ENCODE data around the gene PDZD8. TPM values are rescaled to one million over a fixed set of nuclear protein-coding genes. Genes with fewer than 3 reads are reported as not detected.

The PDZD8 gene
- polyA plus RNA-seq (2013, experiment 1 of 4) = 15.6 TPM
- 16.4 TPM for polyA plus RNA-seq (2013, experiment 2 of 4)
- polyA plus RNA-seq (2013, experiment 3 of 4) = 16.5 TPM
- polyA plus RNA-seq (2013, experiment 4 of 4) = 17.5 TPM

DNA sequence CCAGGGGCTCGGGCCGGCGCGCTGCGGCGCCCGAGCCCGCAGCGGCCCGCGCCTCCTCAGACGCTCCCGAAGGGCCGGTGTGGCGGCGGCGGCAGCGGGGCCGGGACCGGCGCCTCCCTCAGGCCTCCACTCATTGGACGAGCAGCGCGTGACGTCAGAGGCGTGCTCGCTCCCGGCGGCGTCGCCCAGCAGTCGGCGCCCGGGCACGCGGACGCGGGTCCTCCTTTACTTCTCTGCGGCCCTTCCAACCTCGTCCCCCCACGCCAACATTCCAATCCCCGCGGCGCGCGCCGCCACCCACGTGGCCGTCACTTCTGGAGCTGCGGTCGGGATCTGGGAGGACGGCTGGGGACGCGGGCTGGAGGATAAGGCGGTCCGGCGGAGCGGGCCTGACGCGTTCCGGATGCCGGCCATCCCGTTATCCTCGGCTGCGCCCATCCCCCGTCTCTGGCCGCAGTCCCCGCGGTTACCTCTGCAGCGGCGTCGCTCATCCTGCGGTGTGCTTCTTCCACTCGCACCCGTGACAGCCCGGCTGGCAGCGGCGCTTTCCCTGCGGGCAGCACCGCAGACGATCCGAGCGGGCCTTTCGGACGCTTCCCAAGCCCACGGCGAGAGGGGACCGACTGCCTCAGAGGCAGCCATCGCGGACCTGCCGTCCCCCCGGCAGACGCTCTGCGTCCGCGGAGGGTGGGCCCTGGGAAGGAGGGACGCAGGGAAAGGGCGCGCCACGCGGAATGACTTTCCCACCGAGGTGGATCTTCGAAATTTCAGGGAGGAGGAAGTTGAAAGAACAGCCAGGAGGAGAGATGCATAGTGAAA lies at the start of gene PDZD8:
TSS of gene PDZD8 (minus strand) at position 81 of the 819 bp plus-strand sequence. CDS start 213 bp downstream, outside the sequence.
- H3K9me3 ChIP-seq (ENCODE audit: control insufficient read depth, low read length) = no peaks in the 10 kb centered on the region
- H3K27ac ChIP-seq (ENCODE audit: insufficient read depth, low read depth, low read length, poor library complexity, severe bottlenecking) = peak within 1 kb of the TSS; percentile 30
- no peaks in the 10 kb centered on the region for H3K36me3 ChIP-seq (ENCODE audit: control insufficient read depth, insufficient read depth, low read length)
- peak within 1 kb of the TSS; percentile 92 for H3K4me3 ChIP-seq (ENCODE audit: insufficient read depth, low read depth, low read length)
- peaks cover 4% of the 10 kb centered on the region for H3K4me1 ChIP-seq (ENCODE audit: control insufficient read depth, insufficient read depth, low read length)
- peaks cover 52% of the 10 kb centered on the region for H3K27me3 ChIP-seq (ENCODE audit: control insufficient read depth, insufficient read depth, low read length, poor library complexity, severe bottlenecking)
- 0% methylated on average over 103 of the region's 103 CpGs for WGBS, 2 experiments

- Histone ChIP-seq H3K4me1 (ENCODE audit: control insufficient read depth, insufficient read depth, low read length) (peaks cover 7% of the 10 kb centered on the region), H3K36me3 (ENCODE audit: control insufficient read depth, insufficient read depth, low read length) (no peaks in the 10 kb centered on the region), H3K4me3 (ENCODE audit: insufficient read depth, low read depth, low read length) (no peak overlapping the region), H3K27me3 (ENCODE audit: control insufficient read depth, insufficient read depth, low read length, poor library complexity, severe bottlenecking) (no peaks in the 10 kb centered on the region), H3K27ac (ENCODE audit: insufficient read depth, low read depth, low read length, poor library complexity, severe bottlenecking) (no peak overlapping the region), H3K9me3 (ENCODE audit: control insufficient read depth, low read length) (no peaks in the 10 kb centered on the region)
- 94 to 99% methylated on average over 6 of the region's 6 CpGs for WGBS, 2 experiments
These were observed 48.9 kb upstream of the PDZD8 start for GRCh38 chr10:117424171-117424570.

DNA sequence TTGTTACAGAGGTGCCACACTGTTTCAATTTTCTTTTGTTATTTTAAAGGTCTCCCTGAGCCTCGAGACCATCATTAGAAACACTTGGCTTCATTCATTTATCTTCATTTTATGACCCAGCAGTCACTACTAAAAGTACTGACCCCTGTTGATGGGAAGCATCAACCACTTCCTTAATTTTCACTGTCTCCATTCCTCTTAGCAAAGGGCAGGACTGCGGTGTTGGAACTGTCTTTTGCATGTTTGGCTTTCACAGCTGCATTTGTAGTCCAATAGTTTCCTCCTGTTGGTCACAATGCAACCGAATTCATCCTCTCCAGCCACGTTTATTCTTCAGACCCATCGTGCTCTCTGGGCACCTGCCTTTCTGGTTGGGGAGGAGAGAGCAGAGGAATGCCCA lies 46.7 kb upstream of the PDZD8 start:
- H3K4me1 ChIP-seq (ENCODE audit: control insufficient read depth, insufficient read depth, low read length) = peaks cover 7% of the 10 kb centered on the region
- no peaks in the 10 kb centered on the region for H3K36me3 ChIP-seq (ENCODE audit: control insufficient read depth, insufficient read depth, low read length)
- H3K27ac ChIP-seq (ENCODE audit: insufficient read depth, low read depth, low read length, poor library complexity, severe bottlenecking) = no peak overlapping the region
- H3K4me3 ChIP-seq (ENCODE audit: insufficient read depth, low read depth, low read length) = no peak overlapping the region
- no peaks in the 10 kb centered on the region for H3K27me3 ChIP-seq (ENCODE audit: control insufficient read depth, insufficient read depth, low read length, poor library complexity, severe bottlenecking)
- H3K9me3 ChIP-seq (ENCODE audit: control insufficient read depth, low read length) = no peaks in the 10 kb centered on the region
- WGBS, 2 experiments = 92% methylated on average over 5 of the region's 5 CpGs

- 92 to 93% methylated on average over 5 of the region's 5 CpGs for WGBS, 2 experiments
These were observed 45.5 kb upstream of the PDZD8 start for GRCh38 chr10:117420768-117421167.

GRCh38 chr10:117419921-117420320 lies 44.7 kb upstream of the PDZD8 start:
- H3K27ac ChIP-seq (ENCODE audit: insufficient read depth, low read depth, low read length, poor library complexity, severe bottlenecking) = no peak overlapping the region
- H3K4me3 ChIP-seq (ENCODE audit: insufficient read depth, low read depth, low read length) = no peak overlapping the region
- H3K4me1 ChIP-seq (ENCODE audit: control insufficient read depth, insufficient read depth, low read length) = peaks cover 2% of the 10 kb centered on the region
- no peaks in the 10 kb centered on the region for H3K27me3 ChIP-seq (ENCODE audit: control insufficient read depth, insufficient read depth, low read length, poor library complexity, severe bottlenecking)
- no peaks in the 10 kb centered on the region for H3K9me3 ChIP-seq (ENCODE audit: control insufficient read depth, low read length)
- WGBS, 2 experiments = 91 to 97% methylated on average over 5 of the region's 5 CpGs
- H3K36me3 ChIP-seq (ENCODE audit: control insufficient read depth, insufficient read depth, low read length) = no peaks in the 10 kb centered on the region

More at GRCh38 chr10:117420768-117421167, 45.5 kb upstream of the PDZD8 start:
- no peaks in the 10 kb centered on the region for H3K36me3 ChIP-seq (ENCODE audit: control insufficient read depth, insufficient read depth, low read length)
- peaks cover 7% of the 10 kb centered on the region for H3K4me1 ChIP-seq (ENCODE audit: control insufficient read depth, insufficient read depth, low read length)
- no peaks in the 10 kb centered on the region for H3K27me3 ChIP-seq (ENCODE audit: control insufficient read depth, insufficient read depth, low read length, poor library complexity, severe bottlenecking)
- no peak overlapping the region for H3K4me3 ChIP-seq (ENCODE audit: insufficient read depth, low read depth, low read length)
- no peaks in the 10 kb centered on the region for H3K9me3 ChIP-seq (ENCODE audit: control insufficient read depth, low read length)
- H3K27ac ChIP-seq (ENCODE audit: insufficient read depth, low read depth, low read length, poor library complexity, severe bottlenecking) = no peak overlapping the region

- no peaks in the 10 kb centered on the region for H3K27me3 ChIP-seq (ENCODE audit: control insufficient read depth, insufficient read depth, low read length, poor library complexity, severe bottlenecking)
- no peaks in the 10 kb centered on the region for H3K4me1 ChIP-seq (ENCODE audit: control insufficient read depth, insufficient read depth, low read length)
- no peak overlapping the region for H3K27ac ChIP-seq (ENCODE audit: insufficient read depth, low read depth, low read length, poor library complexity, severe bottlenecking)
- H3K4me3 ChIP-seq (ENCODE audit: insufficient read depth, low read depth, low read length) = no peak overlapping the region
- no peaks in the 10 kb centered on the region for H3K36me3 ChIP-seq (ENCODE audit: control insufficient read depth, insufficient read depth, low read length)
- H3K9me3 ChIP-seq (ENCODE audit: control insufficient read depth, low read length) = no peaks in the 10 kb centered on the region
- WGBS, 2 experiments = 75 to 76% methylated on average over 2 of the region's 2 CpGs
These were observed 43.9 kb upstream of the PDZD8 start for GRCh38 chr10:117419159-117419558.

DNA sequence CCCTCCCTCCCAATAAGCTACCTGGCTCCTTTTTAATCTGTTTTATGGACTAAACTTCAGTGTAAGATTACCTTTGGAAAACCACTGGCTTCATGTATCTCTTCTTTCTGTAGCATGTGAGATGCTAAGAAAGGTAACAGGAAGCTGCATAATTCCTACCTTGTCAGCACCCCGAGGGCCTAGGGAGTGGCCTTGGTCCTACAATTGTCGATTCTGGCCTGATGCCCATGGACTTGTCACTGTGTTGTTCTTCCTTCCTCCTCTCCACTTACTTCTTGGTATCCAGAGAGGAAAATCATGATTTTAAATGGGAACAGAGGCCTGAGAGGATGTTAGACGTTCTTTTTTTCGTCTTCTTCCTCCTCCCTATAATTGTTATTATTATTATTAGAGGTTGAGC lies 42.9 kb upstream of the PDZD8 start:
- Histone ChIP-seq H3K27ac (ENCODE audit: insufficient read depth, low read depth, low read length, poor library complexity, severe bottlenecking) (no peak overlapping the region), H3K27me3 (ENCODE audit: control insufficient read depth, insufficient read depth, low read length, poor library complexity, severe bottlenecking) (no peaks in the 10 kb centered on the region), H3K4me3 (ENCODE audit: insufficient read depth, low read depth, low read length) (no peak overlapping the region), H3K4me1 (ENCODE audit: control insufficient read depth, insufficient read depth, low read length) (no peaks in the 10 kb centered on the region), H3K36me3 (ENCODE audit: control insufficient read depth, insufficient read depth, low read length) (no peaks in the 10 kb centered on the region), H3K9me3 (ENCODE audit: control insufficient read depth, low read length) (no peaks in the 10 kb centered on the region)
- WGBS, 2 experiments = 92 to 93% methylated on average over 2 of the region's 4 CpGs

DNA sequence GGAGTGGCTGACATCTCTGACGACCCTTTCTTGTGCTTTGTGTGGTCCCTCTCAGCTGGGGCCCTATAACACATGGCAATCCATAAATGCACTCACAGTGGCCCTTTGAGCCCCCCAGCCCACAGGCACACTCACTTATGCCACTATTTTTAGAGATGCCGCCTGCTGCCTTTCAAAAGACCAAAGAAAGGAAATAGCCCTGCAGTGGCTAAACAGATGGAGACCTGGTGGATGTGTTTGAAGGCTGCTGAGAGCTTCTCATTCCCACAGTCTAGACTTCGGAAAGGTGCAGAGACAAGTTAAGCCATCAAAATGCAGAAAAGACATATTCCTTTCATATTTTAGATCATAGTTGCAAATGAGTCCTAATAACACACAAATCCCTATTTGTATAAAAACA lies 42.0 kb upstream of the PDZD8 start:
- Histone ChIP-seq H3K27me3 (ENCODE audit: control insufficient read depth, insufficient read depth, low read length, poor library complexity, severe bottlenecking) (no peaks in the 10 kb centered on the region), H3K4me3 (ENCODE audit: insufficient read depth, low read depth, low read length) (no peak overlapping the region), H3K27ac (ENCODE audit: insufficient read depth, low read depth, low read length, poor library complexity, severe bottlenecking) (no peak overlapping the region), H3K9me3 (ENCODE audit: control insufficient read depth, low read length) (no peaks in the 10 kb centered on the region), H3K36me3 (ENCODE audit: control insufficient read depth, insufficient read depth, low read length) (no peaks in the 10 kb centered on the region), H3K4me1 (ENCODE audit: control insufficient read depth, insufficient read depth, low read length) (no peaks in the 10 kb centered on the region)
- 61 to 73% methylated on average over 3 of the region's 3 CpGs for WGBS, 2 experiments

DNA sequence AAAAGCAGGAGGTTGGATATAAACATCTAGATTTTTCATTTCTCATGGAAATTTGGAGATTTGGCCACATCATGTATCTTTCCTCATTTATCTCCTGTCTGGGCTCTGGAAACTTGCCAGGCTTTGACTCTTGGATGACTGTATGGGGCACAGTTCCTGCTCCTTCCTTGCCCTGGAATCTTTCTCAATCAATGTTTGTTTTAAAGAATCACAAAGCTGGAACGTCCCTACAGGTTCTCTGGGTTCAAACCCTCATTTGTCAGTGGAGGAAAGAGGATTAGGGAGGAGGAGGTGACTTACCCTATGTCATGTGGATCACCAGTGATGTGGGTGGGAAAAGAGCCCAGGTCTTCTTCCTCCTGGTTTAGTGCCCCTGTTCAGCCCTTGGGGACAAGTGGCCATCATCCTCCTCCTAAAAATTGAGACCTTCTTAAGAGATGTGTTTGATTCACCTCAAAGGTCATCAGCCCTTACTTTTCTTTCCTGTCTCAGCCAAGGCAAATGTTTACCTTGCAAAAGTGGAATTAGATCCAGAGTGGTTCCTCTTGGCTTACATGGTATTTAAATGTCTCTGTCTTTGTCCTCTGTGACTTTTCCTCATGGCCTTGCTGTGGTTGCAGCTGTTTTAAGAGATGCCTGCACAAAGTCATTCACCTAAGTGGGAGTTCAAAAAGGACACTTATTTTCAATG lies 38.8 kb upstream of the PDZD8 start:
- no peak overlapping the region for H3K27ac ChIP-seq (ENCODE audit: insufficient read depth, low read depth, low read length, poor library complexity, severe bottlenecking)
- no peak overlapping the region for H3K4me3 ChIP-seq (ENCODE audit: insufficient read depth, low read depth, low read length)

GRCh38 chr10:117412469-117413010 lies 37.3 kb upstream of the PDZD8 start:
- Histone ChIP-seq H3K9me3 (ENCODE audit: control insufficient read depth, low read length) (no peaks in the 10 kb centered on the region), H3K36me3 (ENCODE audit: control insufficient read depth, insufficient read depth, low read length) (no peaks in the 10 kb centered on the region), H3K4me3 (ENCODE audit: insufficient read depth, low read depth, low read length) (no peak overlapping the region), H3K27ac (ENCODE audit: insufficient read depth, low read depth, low read length, poor library complexity, severe bottlenecking) (no peak overlapping the region), H3K27me3 (ENCODE audit: control insufficient read depth, insufficient read depth, low read length, poor library complexity, severe bottlenecking) (no peaks in the 10 kb centered on the region), H3K4me1 (ENCODE audit: control insufficient read depth, insufficient read depth, low read length) (no peaks in the 10 kb centered on the region)
- 83 to 86% methylated on average over 5 of the region's 5 CpGs for WGBS, 2 experiments

More for the DNA sequence above, 38.8 kb upstream of the PDZD8 start:
- 55 to 67% methylated on average over 1 of the region's 1 CpG for WGBS, 2 experiments
- Histone ChIP-seq H3K4me1 (ENCODE audit: control insufficient read depth, insufficient read depth, low read length) (no peaks in the 10 kb centered on the region), H3K9me3 (ENCODE audit: control insufficient read depth, low read length) (no peaks in the 10 kb centered on the region), H3K36me3 (ENCODE audit: control insufficient read depth, insufficient read depth, low read length) (no peaks in the 10 kb centered on the region), H3K27me3 (ENCODE audit: control insufficient read depth, insufficient read depth, low read length, poor library complexity, severe bottlenecking) (no peaks in the 10 kb centered on the region)
